Measurements from ENCODE around the gene GNAT1.
"Not testable (repeated sequence)": the region's sequence is repeated elsewhere in the genome, so short reads cannot be mapped to it uniquely, and the experiment has no call there.

Gene GNAT1

GRCh38 chr3:50203809-50204803 lies 12.7 kb downstream of the GNAT1 start:
- DNase-seq = no peak

- no peak for DNase-seq
Measured at GRCh38 chr3:50204804-50205412, 13.5 kb downstream of the GNAT1 start, which contains the start of gene SLC38A3. TSS of gene SLC38A3 (plus strand) at chr3:50205271. CDS start at chr3:50214200, 8,929 bp downstream.

- peak; percentile 36 for DNase-seq
Measured at GRCh38 chr3:50205413-50206276, 14.2 kb downstream of the GNAT1 start.

- no peak for DNase-seq
Measured at GRCh38 chr3:50207359-50208042, 16.1 kb downstream of the GNAT1 start.

GRCh38 chr3:50208677-50209344 lies 17.4 kb downstream of the GNAT1 start:
- DNase-seq = no peak

- DNase-seq = no peak
Measured at GRCh38 chr3:50210176-50210509, 18.7 kb downstream of the GNAT1 start.

GRCh38 chr3:50210510-50211367 lies 19.3 kb downstream of the GNAT1 start:
- no peak for DNase-seq

GRCh38 chr3:50211368-50211717 lies 19.9 kb downstream of the GNAT1 start:
- not testable (repeated sequence) for DNase-seq

- no peak for DNase-seq
Measured at GRCh38 chr3:50211930-50212329, 20.5 kb downstream of the GNAT1 start.

- DNase-seq = no peak
Measured at GRCh38 chr3:50212502-50212901, 21.1 kb downstream of the GNAT1 start.

GRCh38 chr3:50212971-50213370 lies 21.6 kb downstream of the GNAT1 start:
- no peak for DNase-seq

- DNase-seq = no peak
Measured at GRCh38 chr3:50213373-50213772, 22.0 kb downstream of the GNAT1 start.

- no peak for DNase-seq
Measured at GRCh38 chr3:50214824-50215223, 23.4 kb downstream of the GNAT1 start.

- no peak for DNase-seq
Measured at GRCh38 chr3:50215529-50215928, 24.1 kb downstream of the GNAT1 start.

- DNase-seq = no peak
Measured at GRCh38 chr3:50217681-50218080, 26.3 kb downstream of the GNAT1 start.

GRCh38 chr3:50218448-50218847 lies 27.0 kb downstream of the GNAT1 start:
- no peak for DNase-seq

GRCh38 chr3:50219285-50219684 lies 27.9 kb downstream of the GNAT1 start:
- DNase-seq = no peak

- no peak for DNase-seq
Measured at GRCh38 chr3:50220109-50220508, 28.7 kb downstream of the GNAT1 start.

- no peak for DNase-seq
Measured at GRCh38 chr3:50221051-50221410, 29.6 kb downstream of the GNAT1 start.

- DNase-seq = no peak
Measured at GRCh38 chr3:50221411-50222168, 30.2 kb downstream of the GNAT1 start.

GRCh38 chr3:50222169-50222528 lies 30.7 kb downstream of the GNAT1 start:
- no peak for DNase-seq

All from CD4-positive, alpha-beta T cell treated with Interferon gamma for 1 hour (primary cell).